B cell (primary cell): Measurements from ENCODE around the gene CYB5A. TPM values are rescaled to one million over a fixed set of nuclear protein-coding genes. Genes with fewer than 3 reads are reported as not detected.

Experiments
- ATAC-seq: fragments of 200-7000 bp; cut with Tn5 transposase; one replicate; pipeline ENCODE4 v1.10.0; 2021; ENCODE audit warnings: low read depth, mild to moderate bottlenecking, moderate number of reproducible peaks, moderate library complexity
- CTCF ChIA-PET: fragments of 350-600 bp; sonication (Branson Sonifier 250); formaldehyde crosslinking; loops from one replicate; lab custom pipeline; 2021; ENCODE audit warnings: antibody characterized with exemption, inconsistent platforms; lab: Charles Lee
- POLR2A ChIA-PET: fragments of 350-600 bp; sonication (Branson Sonifier 250); formaldehyde crosslinking; loops from one replicate; lab custom pipeline; 2021; ENCODE audit warnings: antibody characterized with exemption; lab: Charles Lee
- DNase-seq: peaks from one replicate; pipeline ENCODE4 v3.0.0; 2013
- H2AFZ ChIP-seq: 2 replicates; pipeline ENCODE4 v1.6.1; 2012; ENCODE audit warnings: mild to moderate bottlenecking, low read depth, low read length; ENCODE audit not compliant: insufficient read depth, poor library complexity, severe bottlenecking
- H3K27ac ChIP-seq, 2 donors: 1 replicate in 1 of 2; 2 replicates in 1 of 2; pipeline ENCODE4 v1.5.1; 2012 to 2013; ENCODE audit warnings: low read length in 2 of 2, mild to moderate bottlenecking in 2 of 2, moderate library complexity in 1 of 2
- H3K27me3 ChIP-seq, 4 experiments: fragments of 200-600 bp in 1 of 4; sonication (generic) in 1 of 4; replicated peaks in 1 of 4; 1 replicate in 2 of 4; 2 replicates in 2 of 4; pipeline versions ENCODE4 v1.6.1 to v1.7.0; 2013 to 2016; ENCODE audit warnings: low read length in 3 of 4, mild to moderate bottlenecking in 2 of 4, mixed read lengths in 1 of 4, moderate library complexity in 1 of 4; ENCODE audit not compliant: insufficient read depth in 4 of 4, control insufficient read depth in 3 of 4; ENCODE audit errors: control extremely low read depth in 1 of 4
- H3K36me3 ChIP-seq, 2 experiments: replicated peaks in 1 of 2; 1 replicate in 1 of 2; 2 replicates in 1 of 2; pipeline versions ENCODE4 v1.6.1 to v1.7.1; 2013; ENCODE audit warnings: low read length in 1 of 2; ENCODE audit not compliant: insufficient read depth in 2 of 2, control insufficient read depth in 1 of 2; ENCODE audit errors: control extremely low read depth in 1 of 2, extremely low read depth in 1 of 2
- H3K4me1 ChIP-seq, 2 donors: fragments of 200-600 bp in 1 of 2; sonication (generic) in 1 of 2; 1 replicate in 1 of 2; 2 replicates in 1 of 2; pipeline versions ENCODE4 v1.5.1 to v1.6.1; 2013 to 2017; ENCODE audit warnings: low read length in 2 of 2; ENCODE audit not compliant: control insufficient read depth in 2 of 2, insufficient read depth in 2 of 2
- H3K4me2 ChIP-seq: replicated peaks from 2 replicates; pipeline ENCODE3; 2012; ENCODE audit warnings: mild to moderate bottlenecking, low read depth, low read length; ENCODE audit not compliant: poor library complexity, severe bottlenecking
- H3K4me3 ChIP-seq, 5 experiments: fragments of 200-600 bp in 1 of 5; sonication (generic) in 1 of 5; 1 replicate in 3 of 5; 2 replicates in 2 of 5; pipeline versions ENCODE4 v1.5.1 to v1.7.0; 2011 to 2016; ENCODE audit warnings: low read length in 4 of 5, mild to moderate bottlenecking in 4 of 5, low read depth in 2 of 5, control low read depth in 1 of 5, moderate library complexity in 1 of 5; ENCODE audit not compliant: insufficient read depth in 1 of 5; ENCODE audit errors: control extremely low read depth in 1 of 5, extremely low read depth in 1 of 5
- H3K79me2 ChIP-seq: fragments of 200-600 bp; sonication (generic); one replicate; pipeline ENCODE4 v1.6.0; 2016; ENCODE audit warnings: low read length; ENCODE audit not compliant: control insufficient read depth, insufficient read depth
- H3K9ac ChIP-seq: fragments of 200-600 bp; sonication (generic); 2 replicates; pipeline ENCODE4 v1.6.1; 2017; ENCODE audit warnings: mild to moderate bottlenecking, low read length, moderate library complexity
- H3K9me3 ChIP-seq, 3 donors: one replicate each; pipeline versions ENCODE4 v1.6.1 to v1.7.1; 2013; ENCODE audit warnings: low read length in 2 of 3; ENCODE audit not compliant: control insufficient read depth in 2 of 3, insufficient read depth in 1 of 3; ENCODE audit errors: control extremely low read depth in 1 of 3
- H4K20me1 ChIP-seq: 2 replicates; pipeline ENCODE4 v1.6.0; 2012; ENCODE audit warnings: mild to moderate bottlenecking, low read length; ENCODE audit not compliant: insufficient read depth, control insufficient read depth, poor library complexity, severe bottlenecking
- H3K27ac Mint-ChIP-seq: one replicate; pipeline ENCODE4 v1.8.0; 2021; ENCODE audit warnings: mixed read lengths
- H3K27me3 Mint-ChIP-seq: one replicate; pipeline ENCODE4 v1.8.0; 2021; ENCODE audit warnings: mixed read lengths
- H3K4me1 Mint-ChIP-seq: one replicate; pipeline ENCODE4 v1.8.0; 2021; ENCODE audit warnings: mixed read lengths
- H3K4me3 Mint-ChIP-seq: one replicate; pipeline ENCODE4 v1.8.0; 2021; ENCODE audit warnings: mixed read lengths
- H3K9me3 Mint-ChIP-seq: one replicate; pipeline ENCODE4 v1.8.0; 2022; ENCODE audit warnings: mixed read lengths; ENCODE audit not compliant: insufficient read depth
- CTCF ChIP-seq: fragments of 200-600 bp; IDR thresholded peaks from one replicate; pipeline ENCODE4 v1.8.0; 2022; ENCODE audit warnings: antibody characterized with exemption, mild to moderate bottlenecking
- EZH2 ChIP-seq: IDR thresholded peaks from 2 replicates; pipeline ENCODE4 v1.6.1; 2012; ENCODE audit warnings: borderline replicate concordance, low read depth, mild to moderate bottlenecking, moderate library complexity, low read length; ENCODE audit not compliant: insufficient read depth, poor library complexity, severe bottlenecking
- WGBS: methylation state at CpG from one replicate; pipeline ENCODE4 v1.1.5; 2013; ENCODE audit warnings: missing lambda C conversion rate; ENCODE audit not compliant: insufficient coverage; 5-methylcytosine and 5-hydroxymethylcytosine counted together
- intact Hi-C: fragments of 100-400 bp; cut with micrococcal nuclease; formaldehyde crosslinking; loops from one replicate; pipeline ENCODE4 v1.10.0; 2022
- polyA plus RNA-seq: library from polyadenylated mRNA; depleted of rRNA; stranded (reverse); fragments of >200 nt; gene quantifications from 2 replicates; pipeline ENCODE4 v1.2.3, GENCODE V29; 2012
- total RNA-seq, 2 donors: library from RNA; stranded (reverse); fragments of 120-200 nt in 1 of 2; gene quantifications; 1 replicate in 1 of 2; 2 replicates in 1 of 2; pipeline versions ENCODE4 v1.2.3 to v1.2.4, GENCODE V29; 2013 to 2022

CYB5A gene
- total and polyA plus RNA-seq, 2 donors (not counting 1 experiment from before 2014, with no cell fraction given) = 46.9 to 217 TPM

- Mint-ChIP-seq H3K27ac (no peak overlapping the region), H3K9me3 (no peaks in the 10 kb centered on the region), H3K4me1 (peaks cover under 1% of the 10 kb centered on the region), H3K4me3 (no peak overlapping the region), H3K27me3 (peaks cover 11% of the 10 kb centered on the region)
- Histone ChIP-seq H3K4me1 (no peaks in the 10 kb centered on the region), H3K4me2 (no peak overlapping the region), H3K9ac (no peak overlapping the region), H3K4me3 (no peak overlapping the region), H3K36me3 (no peaks in the 10 kb centered on the region), H2AFZ (no peak overlapping the region), H3K9me3 (no peaks in the 10 kb centered on the region), H3K27me3 (no peaks in the 10 kb centered on the region), H4K20me1 (no peaks in the 10 kb centered on the region), H3K27ac (no peak overlapping the region), H3K79me2 (no peaks in the 10 kb centered on the region)
- 86% methylated on average over 2 of the region's 2 CpGs for WGBS
- no peak for ATAC-seq
- CTCF ChIA-PET = interaction anchor here (2.3 kb wide), 1 partner anchor 16 kb away, joined by 10 read pairs; no protein-coding TSS in a partner anchor
- POLR2A ChIA-PET = no interaction called here
- DNase-seq = no peak
- intact Hi-C loops = no loop called here
- TF ChIP-seq EZH2 (no peak), CTCF (no peak)
Observed at GRCh38 chr18:74326231-74326630, 34.5 kb upstream of the CYB5A start.

- H3K27ac Mint-ChIP-seq = no peak overlapping the region
- Histone ChIP-seq H2AFZ (no peak overlapping the region), H3K27ac (no peak overlapping the region), H3K9ac (no peak overlapping the region), H3K4me1 (no peaks in the 10 kb centered on the region), H3K36me3 (no peaks in the 10 kb centered on the region), H3K4me2 (no peak overlapping the region), H4K20me1 (no peaks in the 10 kb centered on the region), H3K79me2 (no peaks in the 10 kb centered on the region), H3K4me3 (no peak overlapping the region), H3K27me3 (no peaks in the 10 kb centered on the region), H3K9me3 (peaks cover 0 to 7% (median 6%) of the 10 kb centered on the region in 3 donors)
- no peak overlapping the region for H3K4me3 Mint-ChIP-seq
- no peak for TF ChIP-seq EZH2
- no peak for TF ChIP-seq CTCF
- 95% methylated on average over 28 of the region's 29 CpGs for WGBS
- ChIA-PET POLR2A (no interaction called here), CTCF (interaction anchor here (1.6 kb wide), 1 partner anchor 25 kb away, joined by 4 read pairs; no protein-coding TSS in a partner anchor)
- DNase-seq = no peak
- H3K4me1 Mint-ChIP-seq = no peaks in the 10 kb centered on the region
- no peak for ATAC-seq
- intact Hi-C loops = no loop called here
- peaks cover 3% of the 10 kb centered on the region for H3K27me3 Mint-ChIP-seq
- H3K9me3 Mint-ChIP-seq = no peaks in the 10 kb centered on the region
Observed at GRCh38 chr18:74316257-74317170, 24.8 kb upstream of the CYB5A start.
